HG03025 (cell line): ENCODE data around the gene HTR3C.
"Not testable (repeated sequence)": the region's sequence is repeated elsewhere in the genome, so short reads cannot be mapped to it uniquely, and the experiment has no call there.

Experiments
- ATAC-seq: cut with Tn5 transposase; IDR thresholded peaks from one replicate; pipeline ENCODE4 v1.9.1; 2021; ENCODE audit warnings: mild to moderate bottlenecking, moderate library complexity; ENCODE audit not compliant: unreplicated experiment, low FRiP score

HTR3C gene

DNA sequence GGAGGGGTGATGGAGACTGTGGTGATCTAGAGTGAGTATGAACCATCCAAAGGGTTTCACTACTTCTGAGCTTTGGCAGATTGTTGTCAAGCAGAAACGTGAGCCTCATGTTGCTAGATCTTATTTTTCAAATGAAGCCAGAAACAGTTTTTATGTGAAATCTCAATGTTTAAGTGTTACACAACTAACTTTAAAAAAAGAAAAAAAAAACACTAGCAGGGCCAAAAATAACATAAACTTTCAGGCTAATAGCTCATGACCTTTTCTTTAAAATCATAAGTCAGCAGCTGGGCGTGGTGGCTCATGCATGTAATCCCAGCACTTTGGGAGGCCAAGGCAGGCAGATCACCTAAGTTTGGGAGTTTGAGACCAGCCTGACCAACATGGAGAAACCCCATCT is 23.4 kb upstream of the HTR3C start:
- ATAC-seq: no peak

DNA sequence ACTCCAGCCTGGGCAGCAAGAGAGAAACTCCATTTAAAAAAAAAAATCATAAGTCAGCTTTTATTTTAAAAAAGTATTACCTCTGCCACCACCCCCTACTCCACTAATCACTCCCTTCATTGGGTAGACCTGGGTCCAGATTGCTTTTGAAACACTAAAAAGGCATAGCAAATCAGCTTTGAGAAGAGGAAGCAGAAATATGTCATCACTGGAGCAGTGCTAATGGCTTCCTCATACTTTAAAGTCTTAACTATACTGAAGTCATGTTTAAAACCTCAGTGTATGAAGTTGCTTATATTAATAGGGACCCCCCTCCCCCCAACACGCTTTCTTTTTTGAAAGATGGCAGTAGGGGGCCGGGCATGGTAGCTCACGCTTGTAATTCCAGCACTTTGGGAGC is 22.3 kb upstream of the HTR3C start:
- ATAC-seq: no peak

- no peak for ATAC-seq
These were observed 21.6 kb upstream of the HTR3C start, which contains the start of gene HTR3D for GRCh38 chr3:184031187-184031792. TSS of gene HTR3D (plus strand) at chr3:184031742. CDS start at chr3:184031742, 0 bp downstream.

DNA sequence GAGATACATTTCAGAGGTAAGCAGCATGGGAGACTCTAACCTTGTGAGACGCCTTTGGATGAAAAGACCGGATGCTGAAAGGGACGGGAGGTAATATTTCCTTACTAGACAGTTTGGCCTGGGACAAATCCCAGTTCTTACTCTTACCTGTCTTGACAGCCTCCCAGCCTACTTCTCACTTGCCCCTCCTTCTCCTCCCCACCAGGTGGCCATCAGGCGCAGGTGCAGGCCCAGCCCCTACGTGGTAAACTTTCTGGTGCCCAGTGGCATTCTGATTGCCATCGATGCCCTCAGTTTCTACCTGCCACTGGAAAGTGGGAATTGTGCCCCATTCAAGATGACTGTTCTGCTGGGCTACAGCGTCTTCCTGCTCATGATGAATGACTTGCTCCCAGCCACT is 15.0 kb upstream of the HTR3C start:
- no peak for ATAC-seq

GRCh38 chr3:184038307-184038706 is 14.5 kb upstream of the HTR3C start:
- ATAC-seq: not testable (repeated sequence)

GRCh38 chr3:184039414-184039813 is 13.4 kb upstream of the HTR3C start:
- no peak for ATAC-seq

DNA sequence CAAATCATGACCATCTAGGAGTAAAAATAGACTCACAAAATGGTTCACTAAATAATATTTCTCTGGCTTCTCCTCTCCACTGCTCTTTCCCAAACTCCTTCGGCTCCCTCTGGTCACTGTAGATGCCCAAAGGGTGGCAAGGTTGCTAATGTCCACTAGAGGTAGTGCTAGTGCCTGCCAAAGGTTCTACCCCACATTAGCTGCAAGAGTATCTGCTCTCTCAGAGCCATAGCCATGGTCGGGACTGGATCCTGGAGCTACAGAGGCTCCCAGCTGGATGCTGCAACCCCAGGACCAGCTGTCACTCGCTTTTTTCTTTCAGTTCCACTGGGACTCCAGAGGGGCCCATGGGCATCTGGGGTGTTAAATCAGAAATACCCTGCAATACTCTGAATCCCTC is 12.8 kb upstream of the HTR3C start:
- ATAC-seq: no peak

- ATAC-seq: no peak
These were observed 10.2 kb upstream of the HTR3C start for GRCh38 chr3:184042617-184043016.

DNA sequence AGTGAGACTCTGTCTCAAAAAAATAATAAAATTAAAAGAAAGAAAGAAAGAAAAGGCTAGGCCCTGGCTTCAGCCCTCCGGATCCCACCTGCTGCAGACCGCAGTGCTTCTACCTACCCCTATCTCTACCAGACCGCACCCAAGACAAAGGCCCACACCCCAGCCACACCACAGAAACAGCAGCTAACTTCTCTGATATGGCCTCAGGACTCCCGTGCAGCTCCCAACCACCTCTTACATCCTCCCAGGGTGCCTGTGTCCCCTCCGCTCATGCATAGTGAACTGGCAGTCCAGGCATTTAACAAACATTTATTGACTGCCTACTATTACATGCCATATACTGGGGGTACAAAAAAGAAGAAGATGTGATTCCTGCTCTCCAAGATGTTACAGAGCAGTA is 6.9 kb upstream of the HTR3C start:
- no peak for ATAC-seq

- ATAC-seq: no peak
These were observed 2.5 kb upstream of the HTR3C start for GRCh38 chr3:184050217-184050847.

DNA sequence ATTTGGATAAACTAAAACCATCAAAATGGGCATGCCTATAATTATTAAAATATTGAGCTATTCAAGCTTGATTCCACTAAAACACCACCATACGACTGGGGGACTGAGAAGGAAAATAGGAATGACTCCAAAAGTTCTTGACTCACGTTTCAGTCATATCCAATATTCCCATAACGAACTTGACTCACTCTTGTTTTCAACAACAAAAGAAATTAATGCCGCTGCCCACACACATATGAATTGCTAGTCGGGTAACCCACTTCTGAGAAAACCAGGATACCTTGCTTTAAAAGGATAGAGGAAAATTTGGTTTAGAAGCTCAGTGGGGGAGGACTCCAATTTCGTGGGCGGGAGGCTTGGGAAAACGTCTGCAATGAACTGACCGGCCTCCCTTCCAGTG is 5.2 kb downstream of the HTR3C start:
- no peak for ATAC-seq

GRCh38 chr3:184059424-184059823 is 6.6 kb downstream of the HTR3C start:
- no peak for ATAC-seq

DNA sequence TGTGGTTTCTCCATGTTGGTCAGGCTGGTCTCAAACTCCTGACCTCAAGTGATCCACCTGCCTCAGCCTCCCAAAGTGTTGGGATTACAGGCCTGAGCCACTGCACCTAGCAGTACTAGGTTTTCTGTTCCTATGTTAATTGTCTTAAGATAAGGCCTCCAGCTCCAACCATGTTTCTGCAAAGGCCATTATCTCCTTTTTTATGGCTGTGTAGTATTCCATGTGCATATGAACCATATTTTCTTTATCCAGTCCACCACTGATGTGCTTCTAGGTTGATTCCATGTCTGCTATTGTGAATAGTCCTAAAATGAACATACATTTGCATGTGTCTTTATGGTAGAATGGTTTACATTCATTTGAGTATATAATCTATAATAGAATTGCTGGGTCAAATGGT is 9.8 kb downstream of the HTR3C start:
- no peak for ATAC-seq

GRCh38 chr3:184066211-184066610 is 13.4 kb downstream of the HTR3C start:
- ATAC-seq: no peak

DNA sequence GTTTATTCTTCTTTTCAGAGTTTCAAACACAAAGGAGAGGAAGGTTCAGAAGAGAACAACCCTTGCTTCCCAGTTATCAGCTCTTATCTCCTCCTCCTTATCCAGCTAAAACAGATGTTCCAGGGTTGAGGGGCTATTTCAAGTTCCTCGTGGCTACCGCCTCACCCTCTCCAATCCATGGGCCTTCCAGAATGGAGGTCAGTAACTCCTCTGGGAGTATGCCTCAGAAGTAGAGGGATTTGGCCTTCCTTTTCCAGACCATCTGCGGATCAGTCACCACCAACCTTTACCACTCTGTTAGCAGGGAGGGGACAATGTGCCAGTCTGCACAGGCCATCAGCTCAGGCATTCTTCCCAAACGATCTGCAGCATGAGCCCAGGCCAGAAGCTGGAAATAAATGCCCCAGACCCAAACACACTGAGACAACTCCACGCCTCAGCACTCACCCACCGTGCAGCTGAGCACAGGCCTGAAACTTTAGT is 14.8 kb downstream of the HTR3C start:
- no peak for ATAC-seq

DNA sequence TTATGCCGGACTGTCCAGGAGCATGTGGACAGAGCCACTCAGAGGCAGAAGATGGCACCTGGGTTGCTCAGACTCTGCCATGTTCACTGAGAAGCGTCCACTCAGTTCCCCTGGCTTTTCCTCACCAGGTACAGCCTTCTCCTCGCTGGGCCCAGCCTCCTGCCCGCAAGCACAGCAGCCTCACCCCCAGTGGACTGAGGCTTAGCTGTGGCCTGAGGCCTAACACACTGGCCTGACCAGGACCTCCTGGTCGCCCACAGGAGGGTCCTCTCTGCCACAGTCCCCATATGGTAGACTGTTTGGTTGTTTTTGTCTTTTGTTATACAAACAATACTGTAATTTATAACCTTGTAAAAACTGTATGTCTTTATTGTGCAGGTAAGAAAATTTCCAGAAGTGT is 15.5 kb downstream of the HTR3C start:
- ATAC-seq: no peak

GRCh38 chr3:184071142-184071541 is 18.3 kb downstream of the HTR3C start:
- ATAC-seq: not testable (repeated sequence)

DNA sequence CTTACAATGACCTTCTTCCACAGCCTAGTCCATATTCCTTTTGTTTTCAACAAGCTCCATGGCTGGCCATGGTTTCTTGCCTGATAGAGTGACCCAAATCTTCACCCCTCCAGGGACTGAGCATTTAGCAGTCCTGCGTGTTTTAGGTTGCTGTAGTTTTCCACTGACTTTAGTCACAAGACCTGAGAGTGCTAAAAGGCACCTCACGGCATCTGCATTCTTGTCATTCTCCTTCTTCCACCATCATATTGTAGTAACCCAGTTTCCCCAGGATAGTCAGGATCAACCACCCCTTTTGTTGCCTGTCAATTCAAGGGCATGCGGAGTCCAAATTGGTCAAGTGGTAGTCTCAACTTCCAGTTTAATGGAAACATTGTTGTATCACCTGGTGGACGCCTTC is 20.8 kb downstream of the HTR3C start:
- ATAC-seq: no peak

DNA sequence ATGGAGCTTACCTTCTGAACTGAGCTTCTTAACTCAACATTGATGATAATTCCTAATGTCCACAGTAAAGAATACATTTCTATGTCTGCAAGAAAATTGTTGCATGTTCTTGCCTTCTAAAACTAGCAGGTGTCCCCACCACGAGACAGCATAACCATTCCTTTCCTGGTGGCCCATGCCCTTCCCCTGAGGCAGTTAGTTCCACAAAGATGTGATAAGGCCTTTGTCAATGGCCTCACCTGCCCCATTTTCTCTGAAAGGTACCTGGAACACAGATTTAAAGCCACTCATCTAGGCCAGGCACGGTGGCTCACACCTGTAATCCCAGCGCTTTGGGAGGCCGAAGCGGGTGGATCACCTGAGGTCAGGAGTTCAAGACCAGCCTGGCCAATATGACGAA is 23.1 kb downstream of the HTR3C start:
- no peak for ATAC-seq

DNA sequence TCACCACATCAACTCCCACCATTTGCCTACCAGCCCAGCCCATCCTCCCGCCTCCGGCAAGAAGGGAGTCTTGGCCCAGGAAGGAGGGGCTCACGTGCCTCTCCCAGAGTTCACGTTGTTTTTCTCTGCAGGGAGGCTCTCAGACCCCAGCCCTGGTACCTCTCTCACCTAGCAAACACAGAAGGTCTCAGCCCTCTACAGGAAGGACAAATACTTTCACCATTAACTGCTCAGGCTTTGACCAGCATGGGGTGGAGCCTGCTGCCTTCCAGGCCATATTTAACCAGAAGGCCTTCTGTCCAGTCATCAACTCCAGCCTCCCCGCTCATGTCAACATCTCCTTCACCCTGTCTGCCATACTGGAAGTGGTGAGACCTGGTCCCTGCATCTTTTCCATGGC is 25.0 kb downstream of the HTR3C start:
- ATAC-seq: no peak

DNA sequence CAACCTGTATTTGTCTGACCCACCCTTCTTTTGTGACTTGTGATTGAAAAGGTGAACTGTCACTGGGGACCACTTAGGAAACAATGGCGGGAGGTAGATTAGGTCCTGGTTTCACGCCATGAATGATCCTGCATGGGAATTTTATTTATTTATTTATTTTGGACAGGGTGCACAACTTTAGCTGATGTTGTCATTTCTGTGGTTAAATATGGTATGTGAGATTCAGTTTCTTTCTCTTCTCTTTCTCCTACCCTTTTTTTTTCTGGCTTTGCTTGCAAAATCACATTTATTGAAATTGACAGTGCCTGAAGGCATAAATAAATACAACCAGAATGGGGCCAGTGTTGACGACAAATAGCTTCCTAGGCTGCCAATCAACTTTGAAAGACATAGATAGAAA is 26.0 kb downstream of the HTR3C start:
- ATAC-seq: no peak

- no peak for ATAC-seq
These were observed 28.4 kb downstream of the HTR3C start for GRCh38 chr3:184081116-184081830.
